GM21737 (cell line): ENCODE results near the gene NRIP1.

ENCODE experiments used
- ATAC-seq: cut with Tn5 transposase; IDR thresholded peaks from one replicate; pipeline ENCODE4 v1.9.1; 2021; ENCODE audit warnings: mild to moderate bottlenecking, moderate library complexity; ENCODE audit not compliant: unreplicated experiment

NRIP1 gene

DNA sequence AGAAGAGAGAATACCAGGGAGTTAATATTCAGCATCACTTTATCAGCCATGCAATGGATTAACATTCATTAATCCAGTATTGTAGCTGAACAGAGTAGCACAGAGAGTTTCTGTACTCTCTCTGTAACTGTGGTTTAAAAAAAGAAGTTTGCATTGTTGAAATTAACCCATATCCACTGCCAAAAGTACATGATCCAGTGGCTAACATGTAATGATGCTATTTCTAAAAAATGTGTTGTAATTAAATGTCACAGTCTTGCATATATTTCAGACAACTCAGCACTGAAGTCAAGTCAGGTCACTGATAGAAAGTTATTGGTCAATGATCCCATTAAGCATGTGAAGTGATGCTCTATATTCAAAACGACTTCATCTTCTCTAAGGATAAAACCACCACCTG is 141.3 kb downstream of the NRIP1 start:
- no peak for ATAC-seq

DNA sequence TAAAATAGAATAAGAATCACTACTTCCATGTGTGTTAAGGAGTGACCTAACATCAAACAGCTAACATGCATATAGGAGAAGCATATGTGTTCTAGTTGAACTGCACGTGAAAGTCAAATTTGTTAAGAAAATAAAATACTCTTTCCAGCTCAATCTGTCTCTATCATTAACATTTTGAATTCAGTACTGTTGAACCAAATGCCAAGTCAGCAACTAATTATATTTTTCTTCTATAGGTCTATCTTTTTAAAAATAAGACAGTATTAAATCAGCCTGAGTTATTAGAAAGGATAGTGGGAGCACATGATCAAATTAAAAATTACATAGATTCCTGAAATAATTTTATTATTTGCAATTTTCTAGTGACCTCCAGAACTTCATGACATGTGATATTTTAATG is 141.8 kb downstream of the NRIP1 start:
- no peak for ATAC-seq

- no peak for ATAC-seq
Observed at GRCh38 chr21:14918527-14918926, 146.3 kb downstream of the NRIP1 start.

GRCh38 chr21:14917762-14918161 is 147.0 kb downstream of the NRIP1 start:
- ATAC-seq = no peak

DNA sequence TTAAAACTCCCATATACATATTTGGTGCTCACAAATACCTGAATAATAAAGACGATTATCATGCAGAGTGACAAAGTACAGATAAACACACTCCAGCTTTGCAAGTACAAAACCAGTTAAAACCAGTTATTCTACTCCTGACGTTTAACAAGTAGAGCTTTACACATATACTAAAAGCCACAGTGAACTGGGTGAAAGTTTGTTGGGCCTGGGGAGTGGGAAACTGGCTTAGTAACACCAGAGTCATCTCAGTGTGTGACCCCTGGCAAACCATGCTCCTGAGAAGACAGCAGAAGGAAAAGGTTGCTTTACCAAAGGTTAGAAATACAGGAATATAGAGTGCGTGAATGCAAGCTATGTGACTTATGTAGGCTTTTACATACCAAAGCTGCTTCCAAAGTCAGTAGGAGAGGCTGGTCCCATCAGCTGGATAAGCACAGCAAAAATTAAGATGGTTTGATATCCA is 148.1 kb downstream of the NRIP1 start:
- ATAC-seq = no peak

DNA sequence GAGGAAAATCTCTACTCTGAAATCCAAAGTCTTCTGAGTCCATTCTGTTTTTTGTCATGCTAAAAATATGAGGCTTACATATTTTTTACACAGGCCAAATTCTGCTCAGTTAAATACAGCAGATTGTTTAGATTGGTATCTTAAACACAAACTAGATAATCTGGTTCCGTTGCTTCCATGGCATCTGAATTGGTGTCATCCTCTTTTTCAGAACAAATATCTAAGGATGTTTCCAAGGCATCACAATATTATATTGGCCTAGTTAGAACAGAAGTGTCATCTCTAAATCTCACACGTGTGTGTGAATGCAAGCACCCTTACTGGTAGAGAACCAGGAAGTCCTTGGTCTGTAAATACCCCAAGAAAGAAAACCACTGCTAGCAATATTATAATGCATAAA is 151.2 kb downstream of the NRIP1 start:
- no peak for ATAC-seq

DNA sequence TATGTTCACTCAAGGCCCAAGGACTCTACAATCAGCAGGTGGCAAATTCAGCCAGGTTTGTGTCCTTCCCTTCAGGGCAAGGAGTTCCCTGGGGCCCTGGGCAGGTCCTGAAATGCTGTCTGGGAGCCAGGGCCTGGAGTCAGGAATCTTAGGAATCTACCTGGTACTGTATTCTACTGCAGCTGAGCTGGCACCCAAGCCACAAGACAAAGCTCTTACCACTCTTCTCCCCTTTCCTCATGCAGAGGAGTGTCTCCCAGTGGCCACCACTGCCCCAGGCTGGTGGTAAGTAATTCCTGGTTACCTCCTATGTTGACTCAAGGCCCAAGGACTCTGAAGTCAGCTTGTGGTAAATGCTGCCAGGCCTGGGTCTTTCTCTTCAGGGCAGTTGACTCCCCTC is 153.4 kb downstream of the NRIP1 start:
- no peak for ATAC-seq
